K562 (cell line): ENCODE data around the gene NT5C1A.

Experiments
- CBFB ChIP-seq: sonication (generic); formaldehyde crosslinking; IDR thresholded peaks from 2 replicates; pipeline ENCODE4 v1.4.0; 2020; ENCODE audit warnings: mild to moderate bottlenecking, missing genetic modification reagents
- SIN3A ChIP-seq, 2 experiments: fragments of 150-350 bp in 1 of 2; IDR thresholded peaks; 2 replicates each; pipeline ENCODE4 v1.6.1; 2011 to 2016; ENCODE audit warnings: borderline replicate concordance in 2 of 2, low read depth in 2 of 2, low read length in 2 of 2, mild to moderate bottlenecking in 2 of 2, moderate library complexity in 2 of 2; ENCODE audit not compliant: control insufficient read depth in 1 of 2

DNA sequence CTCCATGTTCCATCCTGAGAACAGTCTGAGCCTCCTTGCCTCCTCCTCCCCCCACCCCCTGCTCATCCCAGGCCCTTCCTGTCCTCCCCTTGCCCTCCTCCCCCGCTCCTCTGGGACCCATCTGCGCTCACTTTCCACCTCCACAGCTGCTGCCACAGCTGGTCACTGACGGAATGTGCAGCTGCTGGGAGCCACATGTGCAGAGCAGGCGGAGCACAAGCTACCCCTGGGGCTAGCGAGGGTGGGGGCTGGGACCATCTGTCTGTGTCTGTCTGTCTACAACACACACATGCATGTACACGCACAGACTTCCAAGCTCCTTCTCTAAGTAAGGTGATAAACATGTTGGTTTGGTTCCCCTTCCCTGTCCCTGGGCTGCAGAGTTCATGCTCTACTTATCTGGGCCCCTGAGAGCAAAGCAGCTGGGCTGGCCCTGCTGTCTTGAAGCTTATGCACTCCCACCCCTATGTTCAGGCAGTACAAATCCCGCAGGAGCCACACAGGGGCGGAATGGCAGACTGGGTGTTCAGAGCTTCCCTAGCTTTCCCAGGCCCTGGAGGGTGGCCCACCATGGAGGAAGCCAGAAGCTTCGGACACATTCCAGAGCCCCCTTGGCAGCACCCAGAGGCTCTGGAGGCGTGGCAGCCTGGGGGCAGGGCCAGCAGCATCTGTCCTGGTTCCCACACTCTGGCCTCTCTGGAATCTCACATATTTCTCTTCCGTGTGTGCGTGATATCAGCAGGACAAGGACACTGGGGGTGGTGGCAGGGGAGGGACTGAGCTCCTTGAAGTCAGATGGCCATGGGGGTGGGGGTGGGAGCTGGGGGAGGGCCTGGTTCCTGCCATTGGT lies 25.4 kb downstream of the NT5C1A start:
- no peak for TF ChIP-seq SIN3A (IDR thresholded peaks at IDR 0.05; ENCODE audit: borderline replicate concordance in 2 of 2, control insufficient read depth in 1 of 2, low read depth in 2 of 2, low read length in 2 of 2)
- no peak for TF ChIP-seq CBFB (CRISPR knock-in tag)
